H1 (cell line): ENCODE data around the gene MPHOSPH9. TPM values are rescaled to one million over a fixed set of nuclear protein-coding genes. Genes with fewer than 3 reads are reported as not detected.

Experiments used
- CTCF ChIA-PET: fragments of 300-600 bp; sonication (Branson Sonifier 250); formaldehyde crosslinking; loops from one replicate; lab custom pipeline; 2021; ENCODE audit not compliant: partially characterized antibody; lab: Charles Lee
- POLR2A ChIA-PET: fragments of 300-600 bp; sonication (Branson Sonifier 250); formaldehyde crosslinking; loops from one replicate; lab custom pipeline; 2021; ENCODE audit warnings: inconsistent platforms; ENCODE audit not compliant: partially characterized antibody; lab: Charles Lee
- DNase-seq, 2 experiments: peaks; one replicate each; pipeline versions ENCODE4 v3.0.0 to v3.0.0-alpha.2; 2010 to 2022; ENCODE audit warnings: low spot score in 2 of 2, low read depth in 1 of 2, mixed read lengths in 1 of 2
- FAIRE-seq: peaks from 2 replicates; lab custom pipeline; 2011; peaks lifted over from hg19 to GRCh38; lab: Jason Lieb, UNC
- H2AFZ ChIP-seq: 2 replicates; pipeline ENCODE4 v1.8.1; 2012; ENCODE audit warnings: low read length, inconsistent platforms
- H2AK5ac ChIP-seq: 2 replicates; pipeline ENCODE4 v1.6.1; 2013; ENCODE audit warnings: low read depth, low read length
- H2BK120ac ChIP-seq: replicated peaks from 2 replicates; pipeline ENCODE3; 2013; ENCODE audit warnings: low read depth, low read length, inconsistent platforms
- H2BK12ac ChIP-seq: 2 replicates; pipeline ENCODE4 v1.6.1; 2013; ENCODE audit warnings: low read depth, low read length
- H2BK15ac ChIP-seq: 2 replicates; pipeline ENCODE4 v1.6.1; 2013; ENCODE audit warnings: low read length
- H2BK20ac ChIP-seq: 2 replicates; pipeline ENCODE4 v1.6.1; 2013; ENCODE audit warnings: low read length
- H2BK5ac ChIP-seq: 2 replicates; pipeline ENCODE4 v1.6.1; 2013; ENCODE audit warnings: low read depth, low read length
- H3K14ac ChIP-seq: 2 replicates; pipeline ENCODE4 v1.6.1; 2013; ENCODE audit warnings: inconsistent platforms; ENCODE audit not compliant: insufficient read length
- H3K18ac ChIP-seq: 2 replicates; pipeline ENCODE4 v1.6.1; 2013; ENCODE audit warnings: low read length; ENCODE audit errors: extremely low read depth
- H3K23ac ChIP-seq: 2 replicates; pipeline ENCODE4 v1.6.1; 2013; ENCODE audit warnings: inconsistent platforms; ENCODE audit not compliant: insufficient read length
- H3K23me2 ChIP-seq: 2 replicates; pipeline ENCODE4 v1.6.1; 2013; ENCODE audit warnings: low read depth, low read length
- H3K27ac ChIP-seq: 2 replicates; pipeline ENCODE4 v1.6.1; 2011; ENCODE audit warnings: low read depth, low read length, inconsistent platforms
- H3K27me3 ChIP-seq, 4 experiments: replicated peaks in 1 of 4; 1 replicate in 1 of 4; 2 replicates in 3 of 4; pipeline versions ENCODE4 v1.6.1 to v1.8.1; 2011 to 2013; ENCODE audit warnings: low read length in 3 of 4, mild to moderate bottlenecking in 3 of 4, inconsistent platforms in 2 of 4, mixed read lengths in 2 of 4, moderate library complexity in 1 of 4; ENCODE audit not compliant: control insufficient read depth in 3 of 4, insufficient read depth in 3 of 4; ENCODE audit errors: extremely low read depth in 1 of 4
- H3K36me3 ChIP-seq, 4 experiments: 2 replicates each; pipeline versions ENCODE4 v1.6.1 to v1.8.1; 2011 to 2013; ENCODE audit warnings: mild to moderate bottlenecking in 4 of 4, low read length in 3 of 4, moderate library complexity in 2 of 4, control low read depth in 1 of 4, inconsistent platforms in 1 of 4; ENCODE audit not compliant: insufficient read depth in 4 of 4, control insufficient read depth in 2 of 4
- H3K4ac ChIP-seq: replicated peaks from 2 replicates; pipeline ENCODE3; 2013; ENCODE audit warnings: low read length, low read depth, mixed read lengths, inconsistent platforms; ENCODE audit not compliant: insufficient read length
- H3K4me1 ChIP-seq, 4 experiments: replicated peaks in 1 of 4; 1 replicate in 1 of 4; 2 replicates in 3 of 4; pipeline versions ENCODE4 v1.6.1 to v1.8.1; 2011 to 2013; ENCODE audit warnings: low read length in 3 of 4, inconsistent platforms in 2 of 4, mixed read lengths in 1 of 4; ENCODE audit not compliant: insufficient read depth in 4 of 4, control insufficient read depth in 3 of 4
- H3K4me2 ChIP-seq, 2 experiments: 2 replicates each; pipeline versions ENCODE4 v1.6.1 to v1.8.1; 2011 to 2013; ENCODE audit warnings: low read depth in 2 of 2, low read length in 2 of 2, control low read depth in 1 of 2, inconsistent platforms in 1 of 2, mild to moderate bottlenecking in 1 of 2; ENCODE audit not compliant: insufficient read depth in 1 of 2
- H3K4me3 ChIP-seq, 4 experiments: fragments of 200-600, 300-600 bp in 1 of 4; sonication (generic), shearing (Covaris generic), sonication (Bioruptor Twin) in 1 of 4; 2 replicates each; pipeline versions ENCODE4 v1.5.1 to v1.8.1; 2011 to 2016; ENCODE audit warnings: low read length in 4 of 4, low read depth in 3 of 4, control low read depth in 2 of 4, inconsistent platforms in 2 of 4, mild to moderate bottlenecking in 2 of 4, mixed read lengths in 1 of 4, moderate library complexity in 1 of 4; ENCODE audit not compliant: insufficient read depth in 2 of 4; ENCODE audit errors: extremely low read depth in 1 of 4
- H3K56ac ChIP-seq: replicated peaks from 2 replicates; pipeline ENCODE3; 2013; ENCODE audit warnings: low read depth, mild to moderate bottlenecking, mixed read lengths, low read length, inconsistent platforms; ENCODE audit not compliant: insufficient read length
- H3K79me1 ChIP-seq: 2 replicates; pipeline ENCODE4 v1.6.1; 2013; ENCODE audit warnings: low read depth, low read length, control low read depth
- H3K79me2 ChIP-seq, 2 experiments: 2 replicates each; pipeline versions ENCODE4 v1.6.1 to v1.8.1; 2012 to 2013; ENCODE audit warnings: low read length in 2 of 2, mild to moderate bottlenecking in 2 of 2, inconsistent platforms in 1 of 2; ENCODE audit not compliant: insufficient read depth in 2 of 2, control insufficient read depth in 1 of 2
- H3K9ac ChIP-seq, 4 experiments: replicated peaks in 1 of 4; 1 replicate in 1 of 4; 2 replicates in 3 of 4; pipeline versions ENCODE4 v1.6.1 to v1.8.1; 2011 to 2013; ENCODE audit warnings: low read depth in 3 of 4, low read length in 3 of 4, control low read depth in 2 of 4, mild to moderate bottlenecking in 2 of 4, moderate library complexity in 2 of 4, inconsistent platforms in 1 of 4; ENCODE audit errors: extremely low read depth in 1 of 4
- H3K9me3 ChIP-seq, 2 experiments: 2 replicates each; pipeline versions ENCODE4 v1.6.1 to v1.8.1; 2012 to 2013; ENCODE audit warnings: mild to moderate bottlenecking in 2 of 2, moderate library complexity in 2 of 2, control low read depth in 1 of 2, inconsistent platforms in 1 of 2, low read depth in 1 of 2, low read length in 1 of 2, mixed read lengths in 1 of 2; ENCODE audit not compliant: insufficient read depth in 2 of 2
- H4K20me1 ChIP-seq, 2 experiments: replicated peaks in 1 of 2; 2 replicates each; pipeline versions ENCODE3 to v1.8.1; 2011 to 2013; ENCODE audit warnings: inconsistent platforms in 2 of 2, low read length in 2 of 2, mild to moderate bottlenecking in 1 of 2; ENCODE audit not compliant: insufficient read depth in 2 of 2, control insufficient read depth in 1 of 2
- H4K5ac ChIP-seq: 2 replicates; pipeline ENCODE4 v1.6.1; 2013; ENCODE audit warnings: low read length, low read depth, mixed read lengths, inconsistent platforms; ENCODE audit not compliant: insufficient read length
- H4K8ac ChIP-seq: 2 replicates; pipeline ENCODE4 v1.8.0; 2013; ENCODE audit warnings: mild to moderate bottlenecking, moderate library complexity, low read length, inconsistent platforms; ENCODE audit not compliant: insufficient read depth; ENCODE audit errors: extremely low read depth
- H4K91ac ChIP-seq: replicated peaks from 2 replicates; pipeline ENCODE3; 2013; ENCODE audit warnings: low read length, mixed read lengths, inconsistent platforms; ENCODE audit not compliant: insufficient read length
- NANOG ChIP-seq: IDR thresholded peaks from 2 replicates; pipeline ENCODE4 v1.6.1; 2011; ENCODE audit warnings: low read length, low read depth, mild to moderate bottlenecking, inconsistent platforms; ENCODE audit not compliant: insufficient read depth, poor library complexity, severe bottlenecking
- RAD21 ChIP-seq, 2 experiments: IDR thresholded peaks in 1 of 2; conservative IDR thresholded peaks in 1 of 2; 2 replicates each; pipeline ENCODE4 v1.6.1; 2011; ENCODE audit warnings: low read depth in 2 of 2, low read length in 2 of 2, improper control_type of control experiment in 1 of 2, inconsistent platforms in 1 of 2, mild to moderate bottlenecking in 1 of 2, moderate library complexity in 1 of 2
- WGBS, 2 experiments: shearing (Covaris generic) in 1 of 2; methylation state at CpG; one replicate each; pipeline versions ENCODE4 v1.1.6 to v1.1.7; 2013 to 2015; ENCODE audit warnings: low lambda C conversion rate in 2 of 2, mixed read lengths in 2 of 2, inconsistent platforms in 1 of 2, low coverage in 1 of 2, missing lambda C conversion rate in 1 of 2; ENCODE audit not compliant: insufficient replicate concordance in 2 of 2, insufficient coverage in 1 of 2, insufficient read length in 1 of 2; ENCODE audit errors: extremely low coverage in 1 of 2, missing lambda C conversion rate in 1 of 2; 5-methylcytosine and 5-hydroxymethylcytosine counted together
- polyA plus RNA-seq, 7 experiments: library from polyadenylated mRNA; depleted of rRNA in 3 of 7; stranded (reverse) in 5 of 7; unstranded in 2 of 7; fragments of >200 nt in 5 of 7; fragments of 200-250 nt in 2 of 7; gene quantifications; 1 replicate in 5 of 7; 2 replicates in 1 of 7; 4 replicates in 1 of 7; pipeline versions ENCODE4 v1.2.1 to v1.2.3, GENCODE V29; 2011 to 2013; ENCODE audit warnings: missing spikeins in 2 of 7, mixed read lengths in 2 of 7
- total RNA-seq: library from RNA; stranded (reverse); fragmentation: NEBNext Ultra II Directional; extraction: Animal tissue kit (Norgen Biotek cat#: 25700); gene quantifications from 2 replicates; pipeline ENCODE4 v1.2.1, GENCODE V29; 2021
- TF ChIP-seq, protein P1 (sequence below), 3 experiments: IDR thresholded peaks; 1 replicate in 2 of 3; 2 replicates in 1 of 3; pipeline versions ENCODE4 v1.5.1 to v1.6.1; 2011; ENCODE audit warnings: low read length in 3 of 3, mild to moderate bottlenecking in 3 of 3, inconsistent platforms in 2 of 3, low read depth in 1 of 3, moderate library complexity in 1 of 3; ENCODE audit not compliant: insufficient read depth in 1 of 3; ENCODE audit errors: control extremely low read depth in 1 of 3

MPHOSPH9 gene
- total and polyA plus RNA-seq, 2 of the 8 experiments (the other 6 are each of a cell fraction or from before 2014, with no cell fraction given), result 8.8 to 48.8 TPM

DNA sequence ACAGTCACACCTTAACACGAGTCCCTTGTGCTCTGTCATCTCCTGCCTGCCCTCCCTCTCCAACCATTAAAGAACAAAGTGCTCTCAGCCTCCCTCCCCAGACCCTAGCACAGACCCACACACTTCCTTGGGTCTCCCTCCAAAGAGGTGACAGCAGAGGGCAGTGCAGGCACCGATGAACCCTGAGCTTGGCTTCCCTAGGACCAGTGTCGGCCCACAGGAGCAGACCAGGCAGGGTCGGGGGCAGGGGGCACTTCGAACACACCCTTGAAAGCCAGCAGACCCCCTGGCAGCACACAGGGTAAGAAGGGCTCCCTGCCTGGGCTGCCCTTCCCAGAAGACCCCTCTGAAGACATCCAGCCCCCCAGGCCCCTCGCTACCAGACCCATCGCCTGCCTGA is 31.7 kb upstream of the MPHOSPH9 start:
- no peaks in the 10 kb centered on the region for H3K27me3 ChIP-seq
- 84% methylated on average over 7 of the region's 7 CpGs; no CpG with 5 or more reads in 1 of the 2 experiments for WGBS, 2 experiments
- no peak overlapping the region for H3K9ac ChIP-seq

More for the DNA sequence above, 31.7 kb upstream of the MPHOSPH9 start:
- Histone ChIP-seq H4K8ac (no peak overlapping the region), H2BK12ac (no peak overlapping the region), H3K27ac (no peak overlapping the region), H3K4me3 (no peak overlapping the region), H2AK5ac (no peak overlapping the region; the same call in 1 of the 2 replicates), H3K18ac (no peak overlapping the region), H2BK5ac (no peak overlapping the region), H3K4me2 (no peak overlapping the region), H3K14ac (no peak overlapping the region), H3K23ac (no peak overlapping the region), H4K91ac (no peak overlapping the region), H3K23me2 (no peaks in the 10 kb centered on the region), H3K36me3 (peaks cover 13 to 57% (median 38%) of the 10 kb centered on the region in 4 experiments; a peak in 7 of 8 replicates), H2AFZ (no peak overlapping the region), H2BK20ac (no peak overlapping the region), H4K5ac (no peak overlapping the region), H2BK15ac (no peak overlapping the region), H3K4ac (no peak overlapping the region), H4K20me1 (peaks cover 11 to 13% of the 10 kb centered on the region in 2 experiments), H3K79me2 (peaks cover 0 to 46% of the 10 kb centered on the region in 2 experiments; a peak in 2 of 4 replicates)
- FAIRE-seq (no peak), DNase-seq (peak in 1 of 2 experiments; percentile 60)
- TF ChIP-seq, protein P1, sequence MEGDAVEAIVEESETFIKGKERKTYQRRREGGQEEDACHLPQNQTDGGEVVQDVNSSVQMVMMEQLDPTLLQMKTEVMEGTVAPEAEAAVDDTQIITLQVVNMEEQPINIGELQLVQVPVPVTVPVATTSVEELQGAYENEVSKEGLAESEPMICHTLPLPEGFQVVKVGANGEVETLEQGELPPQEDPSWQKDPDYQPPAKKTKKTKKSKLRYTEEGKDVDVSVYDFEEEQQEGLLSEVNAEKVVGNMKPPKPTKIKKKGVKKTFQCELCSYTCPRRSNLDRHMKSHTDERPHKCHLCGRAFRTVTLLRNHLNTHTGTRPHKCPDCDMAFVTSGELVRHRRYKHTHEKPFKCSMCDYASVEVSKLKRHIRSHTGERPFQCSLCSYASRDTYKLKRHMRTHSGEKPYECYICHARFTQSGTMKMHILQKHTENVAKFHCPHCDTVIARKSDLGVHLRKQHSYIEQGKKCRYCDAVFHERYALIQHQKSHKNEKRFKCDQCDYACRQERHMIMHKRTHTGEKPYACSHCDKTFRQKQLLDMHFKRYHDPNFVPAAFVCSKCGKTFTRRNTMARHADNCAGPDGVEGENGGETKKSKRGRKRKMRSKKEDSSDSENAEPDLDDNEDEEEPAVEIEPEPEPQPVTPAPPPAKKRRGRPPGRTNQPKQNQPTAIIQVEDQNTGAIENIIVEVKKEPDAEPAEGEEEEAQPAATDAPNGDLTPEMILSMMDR (IDR thresholded peaks at IDR 0.05; ENCODE audit: control extremely low read depth in 1 of 3, insufficient read depth in 1 of 3, low read depth in 1 of 3, low read length in 3 of 3), result peak in 2 of 3 experiments; percentile 54 to 74; a peak in 3 of 4 replicates
- no peak for TF ChIP-seq NANOG
- peak; percentile 48 to 66 for TF ChIP-seq RAD21 (IDR thresholded peaks at IDR 0.05 in 1 of 2, conservative IDR thresholded peaks at IDR 0.05 in 1 of 2; ENCODE audit: low read depth in 2 of 2, low read length in 2 of 2)
- TF ChIP-seq, all 59 proteins: peak for 2
- Histone ChIP-seq H3K56ac (no peak overlapping the region), H3K79me1 (peaks cover 9% of the 10 kb centered on the region), H3K9me3 (no peaks in the 10 kb centered on the region), H3K4me1 (peaks cover 0 to 19% (median 12%) of the 10 kb centered on the region in 4 experiments; a peak in 6 of 7 replicates), H2BK120ac (no peak overlapping the region)
- CTCF ChIA-PET, result interaction anchor here (0.9 to 1.5 kb wide), 8 partner anchors 11 to 33 kb away, joined by 3 to 6 read pairs (median 4); partner anchors contain the start of genes MPHOSPH9 and MTRFR
- POLR2A ChIA-PET, result interaction anchor here (0.6 to 1.6 kb wide), 8 partner anchors 9 to 502 kb away, joined by 3 to 7 read pairs (median 4); partner anchors contain the start of genes KMT5A, MPHOSPH9 and MTRFR
